GM10847 (cell line): ENCODE data around the gene TJAP1.

Experiments
- POLR2A ChIP-seq: IDR thresholded peaks from 2 replicates; pipeline ENCODE4 v1.6.1; 2011; ENCODE audit not compliant: insufficient read length; ENCODE audit errors: extremely low read depth

The TJAP1 gene

DNA sequence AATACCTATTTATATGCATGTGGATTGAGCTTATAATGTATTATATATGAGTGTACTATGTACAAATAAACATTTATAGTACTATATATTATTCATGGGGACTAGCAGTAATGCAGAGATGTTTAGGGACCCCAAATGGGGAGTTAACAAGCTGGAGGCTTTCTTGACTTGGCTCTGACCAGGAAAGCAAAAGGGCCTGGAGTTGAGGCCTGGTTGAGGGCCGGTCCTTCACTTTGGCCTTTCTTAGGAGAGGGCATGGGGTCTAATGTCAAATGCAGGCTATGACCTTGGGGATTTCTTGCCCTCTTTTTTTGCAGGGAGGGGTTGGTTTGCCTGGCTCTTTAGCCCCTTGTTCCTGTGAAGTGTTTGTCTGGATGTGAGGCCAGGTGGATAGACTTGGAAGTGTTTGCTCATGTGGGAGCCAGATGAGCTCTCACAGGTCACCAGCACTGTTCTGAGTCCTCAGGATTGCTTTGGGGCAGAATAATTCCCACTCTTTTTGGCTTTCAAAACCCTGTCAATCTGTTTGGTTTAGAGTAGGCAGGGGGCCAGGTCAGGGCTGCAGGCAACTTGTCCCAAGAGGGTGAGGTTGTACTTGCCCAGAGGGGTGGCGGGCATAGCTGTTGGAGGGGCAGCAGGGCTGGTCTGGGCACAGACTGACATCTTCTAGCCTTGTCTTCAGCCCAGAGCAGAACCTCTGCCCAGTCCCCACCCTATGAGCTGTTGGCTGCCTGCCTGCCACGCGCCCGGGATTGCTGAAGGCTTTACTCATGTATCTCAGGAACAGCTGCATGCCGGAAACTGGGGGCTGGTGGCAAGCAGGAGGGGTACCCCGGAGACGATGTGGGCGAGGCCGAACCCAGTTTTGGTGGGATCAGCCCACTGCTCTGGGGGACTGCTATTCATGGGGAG is 14.6 kb downstream of the TJAP1 start:
- no peak for TF ChIP-seq POLR2A

DNA sequence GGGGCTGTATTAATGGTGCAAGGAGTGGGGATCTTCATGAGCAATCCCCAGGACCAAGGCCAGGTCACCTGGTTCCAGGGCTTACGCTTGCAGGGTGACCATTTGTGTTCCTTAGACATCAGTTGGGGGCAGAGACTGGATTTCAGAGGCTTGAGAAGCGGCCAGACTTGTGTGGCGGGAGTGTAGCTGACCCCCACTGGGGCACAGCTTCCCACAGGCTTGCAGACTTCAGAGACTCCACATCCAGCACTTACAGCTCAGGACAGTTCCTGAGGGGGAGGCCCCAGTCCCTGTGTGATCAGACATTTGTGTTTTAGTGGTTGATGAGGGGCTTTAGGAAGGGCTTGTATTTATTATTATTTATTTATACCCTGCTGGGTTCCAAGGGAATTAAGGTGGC is 15.3 kb downstream of the TJAP1 start:
- no peak for TF ChIP-seq POLR2A

GRCh38 chr6:43493230-43493629 is 15.9 kb downstream of the TJAP1 start:
- no peak for TF ChIP-seq POLR2A

DNA sequence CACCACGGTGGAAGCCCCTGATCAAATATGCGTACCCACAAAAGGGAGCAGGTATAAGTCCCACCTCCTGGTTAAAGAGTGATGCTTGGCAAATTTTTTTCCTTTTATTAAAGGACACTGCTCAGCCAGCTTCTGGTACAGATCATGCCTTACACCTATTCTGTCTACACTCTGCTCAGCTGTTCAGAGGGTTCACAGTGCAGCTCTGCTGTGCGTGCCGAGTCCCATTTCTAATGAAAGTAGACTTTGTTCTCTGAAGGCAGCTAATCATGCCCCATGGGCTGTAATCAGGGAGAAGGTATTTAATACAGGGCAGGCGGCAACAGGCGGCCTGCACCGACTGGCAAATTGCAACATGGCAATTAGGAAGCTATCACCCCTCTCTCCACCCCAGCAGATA is 16.5 kb downstream of the TJAP1 start:
- no peak for TF ChIP-seq POLR2A

DNA sequence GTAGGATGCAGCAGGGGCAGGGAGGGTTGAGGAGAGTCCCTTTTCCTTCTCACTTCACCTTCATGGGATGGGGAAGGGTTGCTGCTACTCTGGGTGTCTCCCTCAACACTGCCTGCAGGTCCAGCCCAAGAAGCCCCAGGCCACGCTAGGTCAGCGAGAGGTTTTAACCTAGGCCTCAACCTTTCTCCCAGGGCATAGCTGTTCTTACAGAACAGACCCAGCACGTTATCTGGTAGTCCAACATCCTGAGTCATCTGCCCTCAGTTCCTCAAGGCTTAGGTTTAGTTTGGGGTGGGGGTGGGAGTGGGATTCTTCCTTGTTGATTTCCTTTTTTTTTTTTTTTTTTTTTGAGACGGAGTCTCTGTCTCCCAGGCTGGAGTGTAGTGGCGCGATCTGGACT is 17.0 kb downstream of the TJAP1 start:
- TF ChIP-seq POLR2A: no peak

DNA sequence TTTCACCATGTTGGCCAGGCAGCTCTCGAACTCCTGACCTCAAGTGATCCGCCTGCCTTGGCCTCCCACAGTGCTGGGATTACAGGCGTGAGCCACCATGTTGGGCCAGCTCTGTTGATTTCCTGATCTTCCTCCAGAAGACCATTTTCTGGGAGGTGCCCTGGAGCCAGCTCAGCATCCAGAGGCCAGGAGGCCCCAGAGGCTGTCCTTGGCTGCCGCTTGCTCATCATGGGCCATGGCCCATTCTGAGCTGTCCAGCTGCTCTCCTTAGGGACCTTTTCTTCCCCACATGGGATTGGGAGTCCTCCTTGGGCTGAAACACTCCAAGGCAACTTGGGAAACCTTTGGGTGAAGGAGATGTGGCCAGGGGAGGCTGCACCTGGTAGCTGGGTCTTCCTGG is 17.4 kb downstream of the TJAP1 start:
- no peak for TF ChIP-seq POLR2A

GRCh38 chr6:43495409-43495941 is 18.1 kb downstream of the TJAP1 start:
- TF ChIP-seq POLR2A: no peak

DNA sequence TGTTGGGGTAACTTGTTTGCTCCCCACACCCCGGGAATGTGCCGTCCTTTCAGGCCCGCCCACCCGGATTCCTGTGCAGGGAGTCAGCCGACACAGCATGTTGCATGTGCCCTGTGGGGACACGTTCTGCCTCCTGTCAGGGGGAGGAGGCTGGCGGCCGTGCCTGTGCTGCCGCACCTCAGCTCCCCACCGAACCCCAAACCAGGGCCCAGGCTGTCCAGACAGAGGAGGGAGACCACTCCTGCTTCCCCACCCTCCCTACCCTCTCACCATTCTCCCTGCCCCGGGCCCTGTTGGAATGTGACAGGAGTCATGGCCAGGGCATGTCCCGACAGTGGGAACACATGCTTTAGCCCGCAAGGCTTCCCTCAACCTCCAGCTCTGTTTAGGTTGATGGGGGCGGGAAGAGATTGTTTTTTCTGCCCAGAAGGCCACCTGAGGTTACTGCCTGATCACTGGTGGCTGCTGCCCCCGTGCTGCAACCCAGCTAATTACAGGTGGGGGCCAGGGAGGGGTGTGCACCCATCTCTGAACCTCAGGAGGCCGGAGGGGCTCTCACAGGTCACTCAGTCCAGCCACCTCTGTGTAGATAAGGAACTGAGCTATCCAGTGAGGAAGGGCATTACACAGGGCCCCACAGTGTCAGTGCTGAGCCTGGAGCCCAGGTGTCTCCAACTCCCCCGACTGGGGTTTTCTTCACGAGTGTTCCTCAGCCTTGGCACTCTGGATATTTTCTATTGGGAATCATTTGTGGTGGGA is 19.2 kb downstream of the TJAP1 start:
- no peak for TF ChIP-seq POLR2A

- TF ChIP-seq POLR2A: no peak
These were observed 19.7 kb downstream of the TJAP1 start for GRCh38 chr6:43497129-43497396.

DNA sequence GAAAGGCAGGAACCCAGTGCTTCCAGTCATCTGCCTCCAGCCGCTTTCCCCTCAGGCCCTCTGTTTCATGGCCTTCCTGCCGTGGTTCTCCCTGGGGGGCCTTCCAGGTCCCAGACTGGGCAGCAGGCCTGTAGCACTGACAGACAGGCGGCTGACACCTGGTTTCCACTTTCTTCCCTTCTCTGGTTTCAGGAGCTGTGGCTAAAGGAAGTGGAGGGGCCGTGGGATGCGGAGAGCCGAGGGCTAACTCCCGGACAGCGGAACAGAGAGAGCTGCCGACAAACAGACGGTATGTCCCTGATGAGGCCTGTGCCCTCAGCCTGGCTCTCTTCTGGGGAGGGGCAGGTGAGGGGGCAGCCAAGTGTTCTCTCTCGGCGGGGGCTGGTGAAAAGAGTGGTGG is 20.3 kb downstream of the TJAP1 start:
- TF ChIP-seq POLR2A: no peak

DNA sequence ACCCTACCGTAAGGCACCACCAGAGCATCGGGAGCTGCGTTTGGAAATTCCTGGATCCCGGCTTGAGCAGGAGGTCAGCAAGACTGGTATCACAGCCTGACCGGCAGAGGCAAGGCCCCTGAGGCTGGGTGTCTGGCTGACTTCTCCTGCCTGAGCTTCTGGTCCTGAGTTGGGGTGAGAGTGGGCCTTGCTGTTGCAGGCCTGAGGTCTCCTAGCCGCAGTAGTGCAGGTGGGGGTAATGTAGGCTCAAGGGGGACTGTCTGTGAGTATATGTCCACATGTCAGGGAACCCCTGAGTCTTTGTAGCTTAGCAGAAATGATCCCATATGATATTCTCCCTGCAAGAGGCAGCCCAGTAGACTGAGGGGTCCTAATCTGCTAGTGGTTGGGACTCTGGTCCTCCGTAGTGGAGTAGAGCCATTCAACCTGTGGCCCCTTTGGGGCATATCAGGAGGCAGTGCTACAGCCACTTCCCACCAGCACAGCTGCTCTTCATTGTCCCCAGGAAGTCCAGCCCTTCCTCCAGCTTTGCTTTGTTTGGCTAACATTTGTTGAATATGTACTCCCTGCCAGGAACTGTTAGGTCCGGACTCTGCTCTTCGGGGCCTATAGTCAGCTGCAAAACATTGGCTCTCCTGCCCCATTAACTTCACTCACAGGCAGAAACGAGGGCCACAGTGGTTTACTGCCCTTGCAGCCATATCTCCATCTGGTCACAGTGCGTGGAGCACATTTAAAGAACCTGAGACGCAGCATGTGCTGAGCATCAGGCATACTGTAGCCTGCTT is 21.9 kb downstream of the TJAP1 start:
- TF ChIP-seq POLR2A: no peak

DNA sequence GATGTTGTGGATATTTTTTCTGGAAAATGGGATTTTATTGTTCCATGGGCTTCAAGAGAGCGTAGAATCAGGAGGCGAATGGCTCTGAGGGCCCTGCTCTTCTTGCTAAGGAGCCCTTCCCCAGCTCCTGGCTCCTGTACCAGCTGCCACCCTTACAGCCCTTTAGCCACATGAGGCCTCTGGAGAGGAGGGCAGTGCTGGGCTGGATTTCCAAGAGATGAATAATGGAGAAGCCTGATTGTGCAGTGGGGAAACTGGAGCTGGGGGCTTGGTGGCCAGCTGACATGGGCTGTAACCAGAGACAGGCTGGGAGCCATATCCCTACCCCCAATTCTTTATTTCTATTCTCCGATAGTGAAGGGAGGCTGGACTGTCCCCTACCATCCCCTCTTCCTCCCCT is 23.6 kb downstream of the TJAP1 start:
- TF ChIP-seq POLR2A: no peak

- TF ChIP-seq POLR2A: no peak
These were observed 25.3 kb downstream of the TJAP1 start for GRCh38 chr6:43502666-43503065.

DNA sequence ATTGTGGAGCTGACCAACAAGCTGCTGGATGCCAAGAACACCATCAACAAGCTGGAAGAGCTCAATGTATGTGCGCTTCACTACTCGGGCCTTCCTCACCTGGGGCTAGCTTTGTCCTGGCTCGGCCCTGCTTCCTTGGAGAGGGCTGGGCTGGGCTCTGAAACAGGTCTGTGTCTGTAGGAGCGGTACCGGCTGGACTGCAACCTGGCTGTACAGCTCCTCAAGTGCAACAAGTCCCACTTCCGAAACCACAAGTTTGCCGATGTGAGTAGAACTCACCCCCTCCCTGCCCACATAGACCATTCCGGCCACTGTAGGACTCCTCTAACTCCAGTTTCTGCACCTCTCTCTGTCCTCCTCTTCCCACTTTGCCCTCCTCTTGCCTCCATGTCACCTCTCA is 26.1 kb downstream of the TJAP1 start:
- no peak for TF ChIP-seq POLR2A

DNA sequence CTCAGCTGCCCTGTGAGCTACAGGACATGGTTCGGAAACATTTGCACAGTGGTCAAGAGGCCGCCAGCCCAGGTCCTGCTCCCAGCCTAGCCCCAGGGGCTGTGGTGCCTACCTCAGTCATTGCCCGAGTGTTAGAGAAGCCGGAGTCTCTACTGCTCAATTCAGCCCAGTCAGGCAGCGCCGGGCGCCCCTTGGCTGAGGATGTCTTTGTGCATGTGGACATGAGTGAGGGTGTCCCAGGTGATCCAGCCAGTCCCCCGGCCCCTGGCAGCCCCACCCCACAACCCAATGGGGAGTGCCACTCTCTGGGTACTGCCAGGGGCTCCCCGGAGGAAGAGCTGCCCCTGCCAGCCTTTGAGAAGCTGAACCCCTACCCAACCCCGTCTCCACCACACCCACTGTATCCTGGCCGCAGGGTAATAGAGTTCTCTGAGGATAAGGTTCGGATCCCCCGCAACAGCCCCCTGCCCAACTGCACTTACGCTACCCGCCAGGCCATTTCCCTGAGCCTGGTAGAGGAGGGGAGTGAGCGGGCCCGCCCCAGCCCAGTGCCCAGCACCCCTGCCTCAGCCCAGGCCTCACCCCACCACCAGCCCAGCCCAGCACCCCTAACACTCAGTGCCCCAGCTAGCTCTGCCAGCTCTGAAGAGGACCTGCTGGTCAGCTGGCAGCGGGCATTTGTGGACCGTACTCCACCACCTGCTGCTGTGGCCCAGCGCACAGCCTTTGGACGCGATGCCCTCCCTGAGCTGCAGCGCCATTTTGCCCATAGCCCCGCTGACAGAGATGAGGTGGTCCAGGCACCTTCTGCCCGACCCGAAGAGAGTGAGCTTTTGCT is 27.6 kb downstream of the TJAP1 start:
- TF ChIP-seq POLR2A: no peak
